SU-DHL-6 (cell line): ENCODE results near the gene TRAK1.

Experiments
- CTCF ChIP-seq: fragments of 200-600 bp; sonication (generic); IDR thresholded peaks from one replicate; pipeline ENCODE4 v1.5.1; 2017; ENCODE audit warnings: antibody characterized with exemption, mild to moderate bottlenecking, low read length, moderate library complexity; ENCODE audit not compliant: insufficient read depth, poor library complexity, severe bottlenecking
- EZH2phosphoT487 ChIP-seq: fragments of 200-600 bp; sonication (generic), shearing (Covaris generic); conservative IDR thresholded peaks from 2 replicates; pipeline ENCODE4 v1.6.1; 2018; ENCODE audit warnings: mild to moderate bottlenecking, antibody characterized with exemption, low read length, moderate library complexity, mixed read lengths

- no peak for TF ChIP-seq CTCF
- no peak for TF ChIP-seq EZH2phosphoT487
These were observed 144.4 kb downstream of the TRAK1 start for GRCh38 chr3:42235532-42235931.
